HUES48 (cell line): ENCODE results near the gene KIF17.
A peak's percentile ranks its signal among the peaks of the same experiment; 100 is the strongest.

ENCODE experiments used
- H3K27ac ChIP-seq: one replicate; pipeline ENCODE4 v1.7.0; 2013; ENCODE audit warnings: low read depth, low read length, inconsistent platforms
- H3K27me3 ChIP-seq: 2 replicates; pipeline ENCODE4 v1.6.1; 2013; ENCODE audit warnings: mild to moderate bottlenecking, low read length; ENCODE audit not compliant: control insufficient read depth, insufficient read depth
- H3K36me3 ChIP-seq: 2 replicates; pipeline ENCODE4 v1.6.1; 2013; ENCODE audit warnings: low read length; ENCODE audit not compliant: control insufficient read depth, insufficient read depth
- H3K4me1 ChIP-seq: 2 replicates; pipeline ENCODE4 v1.6.1; 2013; ENCODE audit warnings: mild to moderate bottlenecking, low read length; ENCODE audit not compliant: control insufficient read depth, insufficient read depth
- H3K4me3 ChIP-seq: 2 replicates; pipeline ENCODE4 v1.5.1; 2013; ENCODE audit warnings: mild to moderate bottlenecking, low read depth, low read length
- H3K9ac ChIP-seq: 2 replicates; pipeline ENCODE4 v1.6.1; 2013; ENCODE audit warnings: mild to moderate bottlenecking, low read depth, low read length, moderate library complexity
- H3K9me3 ChIP-seq: 2 replicates; pipeline ENCODE4 v1.6.1; 2013; ENCODE audit warnings: low read length; ENCODE audit not compliant: control insufficient read depth, insufficient read depth

KIF17 gene

GRCh38 chr1:20717452-20718342 is at the start of gene KIF17:
Gene KIF17, minus strand, starts transcription at chr1:20718007. Its CDS starts 301 bp downstream, at chr1:20717706.
- Histone ChIP-seq H3K9ac (0 out of 2 replicates have a peak within 1 kb of the TSS, but pooled peaks have one; percentile 56), H3K4me3 (peak within 1 kb of the TSS; percentile 76), H3K36me3 (no peaks in the 10 kb centered on the region), H3K27me3 (peaks cover 18% of the 10 kb centered on the region), H3K4me1 (no peaks in the 10 kb centered on the region), H3K9me3 (no peaks in the 10 kb centered on the region), H3K27ac (no peak within 1 kb of the TSS)

GRCh38 chr1:20767271-20767670 is 49.5 kb upstream of the KIF17 start:
- no peak overlapping the region for H3K9ac ChIP-seq
- H3K9me3 ChIP-seq = no peaks in the 10 kb centered on the region
- H3K27me3 ChIP-seq = no peaks in the 10 kb centered on the region
- H3K4me3 ChIP-seq = no peak overlapping the region
- no peak overlapping the region for H3K27ac ChIP-seq
- peaks cover 16% of the 10 kb centered on the region; the same call in 1 of the 2 replicates for H3K4me1 ChIP-seq
- H3K36me3 ChIP-seq = peaks cover 99% of the 10 kb centered on the region

- H3K9ac ChIP-seq = no peak overlapping the region
- no peaks in the 10 kb centered on the region for H3K9me3 ChIP-seq
- peaks cover 18% of the 10 kb centered on the region; the same call in 1 of the 2 replicates for H3K4me1 ChIP-seq
- H3K27me3 ChIP-seq = no peaks in the 10 kb centered on the region
- H3K27ac ChIP-seq = no peak overlapping the region
- peaks cover 95% of the 10 kb centered on the region for H3K36me3 ChIP-seq
- no peak overlapping the region for H3K4me3 ChIP-seq
Measured at GRCh38 chr1:20763417-20763816, 45.6 kb upstream of the KIF17 start.

GRCh38 chr1:20760322-20760721 is 42.5 kb upstream of the KIF17 start:
- no peaks in the 10 kb centered on the region for H3K27me3 ChIP-seq
- H3K36me3 ChIP-seq = peaks cover 93% of the 10 kb centered on the region
- peaks cover 18% of the 10 kb centered on the region; the same call in 1 of the 2 replicates for H3K4me1 ChIP-seq
- H3K4me3 ChIP-seq = no peak overlapping the region
- no peak overlapping the region for H3K27ac ChIP-seq
- no peak overlapping the region for H3K9ac ChIP-seq
- no peaks in the 10 kb centered on the region for H3K9me3 ChIP-seq

GRCh38 chr1:20753589-20753988 is 35.8 kb upstream of the KIF17 start:
- Histone ChIP-seq H3K9ac (no peak overlapping the region), H3K9me3 (no peaks in the 10 kb centered on the region), H3K4me3 (no peak overlapping the region), H3K27me3 (no peaks in the 10 kb centered on the region), H3K4me1 (no peaks in the 10 kb centered on the region), H3K27ac (no peak overlapping the region), H3K36me3 (peaks cover 74% of the 10 kb centered on the region)

- Histone ChIP-seq H3K27me3 (no peaks in the 10 kb centered on the region), H3K9ac (no peak overlapping the region), H3K4me1 (no peaks in the 10 kb centered on the region), H3K9me3 (no peaks in the 10 kb centered on the region), H3K4me3 (no peak overlapping the region), H3K27ac (no peak overlapping the region), H3K36me3 (peaks cover 77% of the 10 kb centered on the region)
Measured at GRCh38 chr1:20751462-20751990, 33.7 kb upstream of the KIF17 start.

- H3K9me3 ChIP-seq = no peaks in the 10 kb centered on the region
- H3K4me3 ChIP-seq = no peak overlapping the region
- H3K36me3 ChIP-seq = peaks cover 93% of the 10 kb centered on the region
- no peak overlapping the region for H3K9ac ChIP-seq
- H3K27ac ChIP-seq = no peak overlapping the region
- H3K27me3 ChIP-seq = no peaks in the 10 kb centered on the region
- H3K4me1 ChIP-seq = no peaks in the 10 kb centered on the region
Measured at GRCh38 chr1:20742671-20743070, 24.9 kb upstream of the KIF17 start.

GRCh38 chr1:20740781-20741180 is 23.0 kb upstream of the KIF17 start:
- Histone ChIP-seq H3K9me3 (no peaks in the 10 kb centered on the region), H3K4me3 (no peak overlapping the region), H3K27me3 (no peaks in the 10 kb centered on the region), H3K27ac (no peak overlapping the region), H3K9ac (no peak overlapping the region), H3K36me3 (peaks cover 78% of the 10 kb centered on the region), H3K4me1 (no peaks in the 10 kb centered on the region)

- no peaks in the 10 kb centered on the region for H3K4me1 ChIP-seq
- H3K27me3 ChIP-seq = 0 out of 2 replicates have a peak, but pooled peaks cover under 1% of the 10 kb centered on the region
- H3K9me3 ChIP-seq = no peaks in the 10 kb centered on the region
- no peak overlapping the region for H3K9ac ChIP-seq
- no peak overlapping the region for H3K27ac ChIP-seq
- H3K36me3 ChIP-seq = peaks cover 62% of the 10 kb centered on the region
- no peak overlapping the region for H3K4me3 ChIP-seq
Measured at GRCh38 chr1:20739225-20739624, 21.4 kb upstream of the KIF17 start.

GRCh38 chr1:20735581-20736111 is 17.8 kb upstream of the KIF17 start:
- 0 out of 2 replicates have a peak, but pooled peaks cover 8% of the 10 kb centered on the region for H3K4me1 ChIP-seq
- no peak overlapping the region for H3K27ac ChIP-seq

More at GRCh38 chr1:20735581-20736111, 17.8 kb upstream of the KIF17 start:
- H3K4me3 ChIP-seq = no peak overlapping the region
- no peaks in the 10 kb centered on the region for H3K9me3 ChIP-seq
- no peak overlapping the region for H3K9ac ChIP-seq
- H3K36me3 ChIP-seq = peaks cover 26% of the 10 kb centered on the region
- H3K27me3 ChIP-seq = peaks cover 31% of the 10 kb centered on the region
